B cell (primary cell): ENCODE measurements around the gene PAPSS2. TPM values are rescaled to one million over a fixed set of nuclear protein-coding genes. Genes with fewer than 3 reads are reported as not detected.

Experiments used
- ATAC-seq: fragments of 200-7000 bp; cut with Tn5 transposase; one replicate; pipeline ENCODE4 v1.10.0; 2021; ENCODE audit warnings: low read depth, mild to moderate bottlenecking, moderate number of reproducible peaks, moderate library complexity
- CTCF ChIA-PET: fragments of 350-600 bp; sonication (Branson Sonifier 250); formaldehyde crosslinking; loops from one replicate; lab custom pipeline; 2021; ENCODE audit warnings: antibody characterized with exemption, inconsistent platforms; lab: Charles Lee
- POLR2A ChIA-PET: fragments of 350-600 bp; sonication (Branson Sonifier 250); formaldehyde crosslinking; loops from one replicate; lab custom pipeline; 2021; ENCODE audit warnings: antibody characterized with exemption; lab: Charles Lee
- DNase-seq: peaks from one replicate; pipeline ENCODE4 v3.0.0; 2013
- H2AFZ ChIP-seq: 2 replicates; pipeline ENCODE4 v1.6.1; 2012; ENCODE audit warnings: mild to moderate bottlenecking, low read depth, low read length; ENCODE audit not compliant: insufficient read depth, poor library complexity, severe bottlenecking
- H3K27ac ChIP-seq, 2 donors: 1 replicate in 1 of 2; 2 replicates in 1 of 2; pipeline ENCODE4 v1.5.1; 2012 to 2013; ENCODE audit warnings: low read length in 2 of 2, mild to moderate bottlenecking in 2 of 2, moderate library complexity in 1 of 2
- H3K27me3 ChIP-seq, 4 experiments: fragments of 200-600 bp in 1 of 4; sonication (generic) in 1 of 4; replicated peaks in 1 of 4; 1 replicate in 2 of 4; 2 replicates in 2 of 4; pipeline versions ENCODE4 v1.6.1 to v1.7.0; 2013 to 2016; ENCODE audit warnings: low read length in 3 of 4, mild to moderate bottlenecking in 2 of 4, mixed read lengths in 1 of 4, moderate library complexity in 1 of 4; ENCODE audit not compliant: insufficient read depth in 4 of 4, control insufficient read depth in 3 of 4; ENCODE audit errors: control extremely low read depth in 1 of 4
- H3K36me3 ChIP-seq, 2 experiments: replicated peaks in 1 of 2; 1 replicate in 1 of 2; 2 replicates in 1 of 2; pipeline versions ENCODE4 v1.6.1 to v1.7.1; 2013; ENCODE audit warnings: low read length in 1 of 2; ENCODE audit not compliant: insufficient read depth in 2 of 2, control insufficient read depth in 1 of 2; ENCODE audit errors: control extremely low read depth in 1 of 2, extremely low read depth in 1 of 2
- H3K4me1 ChIP-seq, 2 donors: fragments of 200-600 bp in 1 of 2; sonication (generic) in 1 of 2; 1 replicate in 1 of 2; 2 replicates in 1 of 2; pipeline versions ENCODE4 v1.5.1 to v1.6.1; 2013 to 2017; ENCODE audit warnings: low read length in 2 of 2; ENCODE audit not compliant: control insufficient read depth in 2 of 2, insufficient read depth in 2 of 2
- H3K4me2 ChIP-seq: replicated peaks from 2 replicates; pipeline ENCODE3; 2012; ENCODE audit warnings: mild to moderate bottlenecking, low read depth, low read length; ENCODE audit not compliant: poor library complexity, severe bottlenecking
- H3K4me3 ChIP-seq, 5 experiments: fragments of 200-600 bp in 1 of 5; sonication (generic) in 1 of 5; 1 replicate in 3 of 5; 2 replicates in 2 of 5; pipeline versions ENCODE4 v1.5.1 to v1.7.0; 2011 to 2016; ENCODE audit warnings: low read length in 4 of 5, mild to moderate bottlenecking in 4 of 5, low read depth in 2 of 5, control low read depth in 1 of 5, moderate library complexity in 1 of 5; ENCODE audit not compliant: insufficient read depth in 1 of 5; ENCODE audit errors: control extremely low read depth in 1 of 5, extremely low read depth in 1 of 5
- H3K79me2 ChIP-seq: fragments of 200-600 bp; sonication (generic); one replicate; pipeline ENCODE4 v1.6.0; 2016; ENCODE audit warnings: low read length; ENCODE audit not compliant: control insufficient read depth, insufficient read depth
- H3K9ac ChIP-seq: fragments of 200-600 bp; sonication (generic); 2 replicates; pipeline ENCODE4 v1.6.1; 2017; ENCODE audit warnings: mild to moderate bottlenecking, low read length, moderate library complexity
- H3K9me3 ChIP-seq, 3 donors: one replicate each; pipeline versions ENCODE4 v1.6.1 to v1.7.1; 2013; ENCODE audit warnings: low read length in 2 of 3; ENCODE audit not compliant: control insufficient read depth in 2 of 3, insufficient read depth in 1 of 3; ENCODE audit errors: control extremely low read depth in 1 of 3
- H4K20me1 ChIP-seq: 2 replicates; pipeline ENCODE4 v1.6.0; 2012; ENCODE audit warnings: mild to moderate bottlenecking, low read length; ENCODE audit not compliant: insufficient read depth, control insufficient read depth, poor library complexity, severe bottlenecking
- H3K27ac Mint-ChIP-seq: one replicate; pipeline ENCODE4 v1.8.0; 2021; ENCODE audit warnings: mixed read lengths
- H3K27me3 Mint-ChIP-seq: one replicate; pipeline ENCODE4 v1.8.0; 2021; ENCODE audit warnings: mixed read lengths
- H3K4me1 Mint-ChIP-seq: one replicate; pipeline ENCODE4 v1.8.0; 2021; ENCODE audit warnings: mixed read lengths
- H3K4me3 Mint-ChIP-seq: one replicate; pipeline ENCODE4 v1.8.0; 2021; ENCODE audit warnings: mixed read lengths
- H3K9me3 Mint-ChIP-seq: one replicate; pipeline ENCODE4 v1.8.0; 2022; ENCODE audit warnings: mixed read lengths; ENCODE audit not compliant: insufficient read depth
- CTCF ChIP-seq: fragments of 200-600 bp; IDR thresholded peaks from one replicate; pipeline ENCODE4 v1.8.0; 2022; ENCODE audit warnings: antibody characterized with exemption, mild to moderate bottlenecking
- EZH2 ChIP-seq: IDR thresholded peaks from 2 replicates; pipeline ENCODE4 v1.6.1; 2012; ENCODE audit warnings: borderline replicate concordance, low read depth, mild to moderate bottlenecking, moderate library complexity, low read length; ENCODE audit not compliant: insufficient read depth, poor library complexity, severe bottlenecking
- WGBS: methylation state at CpG from one replicate; pipeline ENCODE4 v1.1.5; 2013; ENCODE audit warnings: missing lambda C conversion rate; ENCODE audit not compliant: insufficient coverage; 5-methylcytosine and 5-hydroxymethylcytosine counted together
- intact Hi-C: fragments of 100-400 bp; cut with micrococcal nuclease; formaldehyde crosslinking; loops from one replicate; pipeline ENCODE4 v1.10.0; 2022
- polyA plus RNA-seq: library from polyadenylated mRNA; depleted of rRNA; stranded (reverse); fragments of >200 nt; gene quantifications from 2 replicates; pipeline ENCODE4 v1.2.3, GENCODE V29; 2012
- total RNA-seq, 2 donors: library from RNA; stranded (reverse); fragments of 120-200 nt in 1 of 2; gene quantifications; 1 replicate in 1 of 2; 2 replicates in 1 of 2; pipeline versions ENCODE4 v1.2.3 to v1.2.4, GENCODE V29; 2013 to 2022

The PAPSS2 gene
- total and polyA plus RNA-seq, 2 donors (not counting 1 experiment from before 2014, with no cell fraction given) = not detected

GRCh38 chr10:87753995-87754866, 94.6 kb downstream of the PAPSS2 start:
- Mint-ChIP-seq H3K9me3 (no peaks in the 10 kb centered on the region), H3K4me3 (no peak overlapping the region), H3K4me1 (no peaks in the 10 kb centered on the region), H3K27ac (no peak overlapping the region), H3K27me3 (no peaks in the 10 kb centered on the region)
- ATAC-seq = no peak
- no peak overlapping the region for H3K4me2 ChIP-seq
- no peaks in the 10 kb centered on the region for H3K27me3 ChIP-seq
- intact Hi-C loops = no loop called here
- peaks cover 3 to 19% of the 10 kb centered on the region in 2 experiments for H3K36me3 ChIP-seq
- ChIA-PET CTCF (no interaction called here), POLR2A (no interaction called here)
- H3K9ac ChIP-seq = no peak overlapping the region
- no peak overlapping the region for H3K4me3 ChIP-seq
- WGBS = 92% methylated on average over 3 of the region's 8 CpGs
- no peaks in the 10 kb centered on the region for H3K4me1 ChIP-seq
- no peak overlapping the region for H2AFZ ChIP-seq
- no peaks in the 10 kb centered on the region for H3K9me3 ChIP-seq
- TF ChIP-seq CTCF (no peak), EZH2 (no peak)
- DNase-seq = no peak
- no peaks in the 10 kb centered on the region for H4K20me1 ChIP-seq
- no peak overlapping the region for H3K27ac ChIP-seq
- no peaks in the 10 kb centered on the region for H3K79me2 ChIP-seq

GRCh38 chr10:87757685-87758084, 98.0 kb downstream of the PAPSS2 start:
- Histone ChIP-seq H3K4me1 (no peaks in the 10 kb centered on the region), H3K4me2 (no peak overlapping the region), H3K36me3 (peaks cover 3 to 31% of the 10 kb centered on the region in 2 experiments), H3K79me2 (no peaks in the 10 kb centered on the region), H3K9me3 (no peaks in the 10 kb centered on the region), H3K27ac (no peak overlapping the region), H4K20me1 (no peaks in the 10 kb centered on the region), H3K27me3 (no peaks in the 10 kb centered on the region), H3K4me3 (no peak overlapping the region), H3K9ac (no peak overlapping the region), H2AFZ (no peak overlapping the region)
- no peak overlapping the region for H3K27ac Mint-ChIP-seq
- ATAC-seq = no peak
- WGBS = no CpG with 5 or more reads among the region's 1 CpG
- no peak overlapping the region for H3K4me3 Mint-ChIP-seq
- intact Hi-C loops = no loop called here
- no peak for DNase-seq
- H3K9me3 Mint-ChIP-seq = no peaks in the 10 kb centered on the region
- CTCF ChIA-PET = interaction anchor here (1.4 to 1.8 kb wide), 2 partner anchors 9 to 15 kb away, joined by 4 to 6 read pairs; no protein-coding TSS in a partner anchor
- POLR2A ChIA-PET = no interaction called here
- no peaks in the 10 kb centered on the region for H3K27me3 Mint-ChIP-seq
- peaks cover 3% of the 10 kb centered on the region for H3K4me1 Mint-ChIP-seq
- TF ChIP-seq EZH2 (no peak), CTCF (no peak)
